ENCODE data around the gene NIBAN1. TPM values are rescaled to one million over a fixed set of nuclear protein-coding genes. Genes with fewer than 3 reads are reported as not detected.
"Not testable (repeated sequence)": the region's sequence is repeated elsewhere in the genome, so short reads cannot be mapped to it uniquely, and the experiment has no call there.

The NIBAN1 gene
- total RNA-seq, 1 experiment from 2014 or later, result 6.7 TPM

DNA sequence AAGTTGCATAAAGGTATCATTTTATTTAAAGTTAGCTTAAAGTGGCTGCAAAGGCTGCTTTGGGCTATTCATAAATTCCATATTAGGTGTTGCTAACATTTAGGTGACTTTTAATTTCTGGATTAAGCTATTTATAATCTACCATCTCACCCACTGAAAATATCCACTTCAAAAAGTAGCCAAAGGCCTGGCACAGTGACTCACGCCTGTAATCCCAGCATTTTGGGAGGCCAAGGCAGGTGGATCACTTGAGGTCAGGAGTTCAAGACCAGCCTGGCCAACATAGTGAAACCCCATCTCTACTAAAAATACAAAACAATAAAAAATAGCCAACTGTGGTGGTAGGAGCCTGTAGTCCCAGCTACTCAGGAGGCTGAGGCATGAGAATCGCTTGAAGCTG is 16.4 kb downstream of the NIBAN1 start:
- POLR2A ChIA-PET; DNase-seq (ENCODE audit: low read depth, low spot score); H3K27ac ChIP-seq (ENCODE audit: low read length); H3K9me3 ChIP-seq (ENCODE audit: control insufficient read depth, insufficient read depth, low read depth, low read length); BruUV-seq (replicated peaks); H3K27me3 ChIP-seq (ENCODE audit: control insufficient read depth, insufficient read depth, low read length); intact Hi-C loops (cut with micrococcal nuclease; ENCODE audit: unreplicated experiment); H3K4me1 ChIP-seq (ENCODE audit: control insufficient read depth, insufficient read depth, low read length); in situ Hi-C loops (cut with HindIII; ENCODE audit: low pct_unique_long_range_greater_than_20kb, low sequenced_read_pairs); CTCF ChIA-PET; H3K36me3 ChIP-seq (ENCODE audit: control insufficient read depth, insufficient read depth, low read length); ATAC-seq; H3K4me3 ChIP-seq (ENCODE audit: low read depth in 2 of 2, low read length in 2 of 2): not testable (repeated sequence)

DNA sequence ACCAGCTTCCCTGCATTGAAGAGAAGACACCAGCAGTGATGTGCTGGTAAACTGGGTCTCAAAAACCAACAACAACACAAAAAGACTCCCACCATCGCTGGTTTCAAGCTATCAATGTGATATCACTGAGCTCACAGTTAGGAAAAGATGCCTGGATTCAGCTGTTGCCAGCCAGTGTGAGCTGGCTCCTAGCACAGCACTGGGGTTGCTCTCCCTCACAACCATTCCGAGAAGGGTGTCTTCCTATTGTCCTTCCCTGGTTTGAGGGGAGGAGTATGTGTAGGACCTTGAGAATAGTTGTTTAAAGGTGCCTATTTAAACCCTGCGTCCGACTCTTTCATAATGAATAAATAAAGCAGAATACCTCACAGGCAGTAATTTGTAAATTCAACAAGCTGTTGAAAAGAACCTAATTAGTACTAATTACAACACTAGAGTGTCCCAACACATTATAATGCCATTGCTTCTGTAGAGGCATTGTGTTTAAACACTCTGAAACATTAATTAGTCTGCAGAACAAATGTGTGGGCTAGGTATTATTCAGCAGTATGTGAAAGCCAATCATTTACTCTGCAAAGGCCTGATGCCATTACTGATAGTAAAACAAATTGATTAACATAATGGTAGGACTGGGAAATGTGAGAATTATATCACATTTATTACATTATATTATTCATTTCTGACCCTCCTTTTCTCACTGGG is 17.2 kb downstream of the NIBAN1 start:
- CTCF ChIA-PET, result no interaction called here
- Histone ChIP-seq H3K27ac (ENCODE audit: low read length) (no peak overlapping the region), H3K4me1 (ENCODE audit: control insufficient read depth, insufficient read depth, low read length) (no peaks in the 10 kb centered on the region), H3K4me3 (ENCODE audit: low read depth in 2 of 2, low read length in 2 of 2) (no peak overlapping the region), H3K36me3 (ENCODE audit: control insufficient read depth, insufficient read depth, low read length) (no peaks in the 10 kb centered on the region), H3K9me3 (ENCODE audit: control insufficient read depth, insufficient read depth, low read depth, low read length) (no peaks in the 10 kb centered on the region), H3K27me3 (ENCODE audit: control insufficient read depth, insufficient read depth, low read length) (no peaks in the 10 kb centered on the region)
- intact Hi-C loops (cut with micrococcal nuclease; ENCODE audit: unreplicated experiment) (no loop called here), in situ Hi-C loops (cut with HindIII; ENCODE audit: low pct_unique_long_range_greater_than_20kb, low sequenced_read_pairs) (no loop called here)
- TF ChIP-seq SIN3A (IDR thresholded peaks at IDR 0.05; ENCODE audit: borderline replicate concordance, insufficient read depth, low read depth, low read length), result no peak
- no peak for TF ChIP-seq CTCF (IDR thresholded peaks at IDR 0.05)
- TF ChIP-seq REST (IDR thresholded peaks at IDR 0.05; ENCODE audit: insufficient read depth in 1 of 2, low read depth in 2 of 2, low read length in 1 of 2), result no peak
- TF ChIP-seq POLR2AphosphoS5 (IDR thresholded peaks at IDR 0.05; ENCODE audit: low read depth, low read length), result no peak
- TF ChIP-seq TCF7L2 (IDR thresholded peaks at IDR 0.05; ENCODE audit: low read depth, low read length), result no peak
- POLR2A ChIA-PET, result no interaction called here
- BruUV-seq (replicated peaks), result no TSS peak
- DNase-seq (ENCODE audit: low read depth, low spot score) (no peak), ATAC-seq (no peak)

GRCh38 chr1:184954232-184954995 is 19.9 kb downstream of the NIBAN1 start:
- H3K27me3 ChIP-seq (ENCODE audit: control insufficient read depth, insufficient read depth, low read length), result no peaks in the 10 kb centered on the region
- in situ Hi-C loops (cut with HindIII; ENCODE audit: low pct_unique_long_range_greater_than_20kb, low sequenced_read_pairs), result no loop called here
- no TSS peak for BruUV-seq (replicated peaks)
- ChIA-PET CTCF (no interaction called here), POLR2A (no interaction called here)
- no peak for DNase-seq (ENCODE audit: low read depth, low spot score)
- no peak for TF ChIP-seq TCF7L2 (IDR thresholded peaks at IDR 0.05; ENCODE audit: low read depth, low read length)
- no peak for TF ChIP-seq SIN3A (IDR thresholded peaks at IDR 0.05; ENCODE audit: borderline replicate concordance, insufficient read depth, low read depth, low read length)
- no peak for TF ChIP-seq REST (IDR thresholded peaks at IDR 0.05; ENCODE audit: insufficient read depth in 1 of 2, low read depth in 2 of 2, low read length in 1 of 2)
- TF ChIP-seq CTCF (IDR thresholded peaks at IDR 0.05), result no peak
- no peak for TF ChIP-seq POLR2AphosphoS5 (IDR thresholded peaks at IDR 0.05; ENCODE audit: low read depth, low read length)
- no peaks in the 10 kb centered on the region for H3K4me1 ChIP-seq (ENCODE audit: control insufficient read depth, insufficient read depth, low read length)
- H3K36me3 ChIP-seq (ENCODE audit: control insufficient read depth, insufficient read depth, low read length), result no peaks in the 10 kb centered on the region
- no peak for ATAC-seq
- H3K4me3 ChIP-seq (ENCODE audit: low read depth in 2 of 2, low read length in 2 of 2), result no peak overlapping the region
- no peaks in the 10 kb centered on the region for H3K9me3 ChIP-seq (ENCODE audit: control insufficient read depth, insufficient read depth, low read depth, low read length)
- H3K27ac ChIP-seq (ENCODE audit: low read length), result no peak overlapping the region
- intact Hi-C loops (cut with micrococcal nuclease; ENCODE audit: unreplicated experiment), result no loop called here

Data from Panc1 (cell line).